Measurements from ENCODE around the gene BRAP.

- no peak for TF ChIP-seq CTCF (IDR thresholded peaks at IDR 0.05 in 4 of 5, conservative IDR thresholded peaks at IDR 0.05 in 1 of 5)
- TF ChIP-seq POLR2A (IDR thresholded peaks at IDR 0.05), result no peak
These were observed 83.4 kb downstream of the BRAP start for GRCh38 chr12:111602348-111602747.

Measured in gastrocnemius medialis (tissue), 4 donors.